Neural progenitor cell (in vitro differentiated cells): ENCODE data around the gene TDRD6. TPM values are rescaled to one million over a fixed set of nuclear protein-coding genes. Genes with fewer than 3 reads are reported as not detected.
A peak's percentile ranks its signal among the peaks of the same experiment; 100 is the strongest.

Experiments used
- DNase-seq: peaks from one replicate; pipeline ENCODE4 v3.0.0-alpha.2; 2016; ENCODE audit warnings: low spot score
- H2AFZ ChIP-seq: fragments of 200-600 bp; sonication (generic); replicated peaks from 2 replicates; pipeline ENCODE4 v1.6.1; 2016; ENCODE audit warnings: antibody characterized with exemption
- H3F3A ChIP-seq: fragments of 200-600 bp; sonication (generic); 2 replicates; pipeline ENCODE4 v1.6.1; 2016; ENCODE audit warnings: antibody characterized with exemption, low read depth
- H3K27ac ChIP-seq: fragments of 200-600 bp; sonication (generic); 2 replicates; pipeline ENCODE4 v1.5.1; 2016; ENCODE audit warnings: mild to moderate bottlenecking
- H3K27me3 ChIP-seq: fragments of 200-600 bp; sonication (generic); 2 replicates; pipeline ENCODE4 v1.6.1; 2016; ENCODE audit warnings: mild to moderate bottlenecking, moderate library complexity
- H3K36me3 ChIP-seq: fragments of 200-600 bp; sonication (generic); 2 replicates; pipeline ENCODE4 v1.5.1; 2016
- H3K4me1 ChIP-seq: fragments of 200-600 bp; sonication (generic); 2 replicates; pipeline ENCODE4 v1.6.1; 2016; ENCODE audit warnings: mixed run types
- H3K4me2 ChIP-seq: fragments of 200-600 bp; sonication (generic); 2 replicates; pipeline ENCODE4 v1.6.1; 2016
- H3K4me3 ChIP-seq: fragments of 200-600 bp; sonication (generic); 2 replicates; pipeline ENCODE4 v1.5.1; 2016
- H3K79me2 ChIP-seq: fragments of 200-600 bp; sonication (generic); 2 replicates; pipeline ENCODE4 v1.6.1; 2016; ENCODE audit warnings: low read depth
- H3K9ac ChIP-seq: fragments of 200-600 bp; sonication (generic); 2 replicates; pipeline ENCODE4 v1.6.1; 2016
- H3K9me3 ChIP-seq: fragments of 200-600 bp; sonication (generic); 2 replicates; pipeline ENCODE4 v1.5.1; 2016; ENCODE audit warnings: low read depth
- H4K20me1 ChIP-seq: fragments of 200-600 bp; sonication (generic); 2 replicates; pipeline ENCODE4 v1.6.1; 2016; ENCODE audit warnings: low read depth
- H3K27ac Mint-ChIP-seq: 3 replicates; pipeline ENCODE4 v1.8.0; 2021; ENCODE audit warnings: mixed read lengths
- H3K27me3 Mint-ChIP-seq: 2 replicates; pipeline ENCODE4 v1.8.0; 2022; ENCODE audit warnings: low read depth, mild to moderate bottlenecking, inconsistent platforms, moderate library complexity, mixed read lengths; ENCODE audit not compliant: insufficient read depth
- H3K36me3 Mint-ChIP-seq: 3 replicates; pipeline ENCODE4 v1.8.0; 2021; ENCODE audit warnings: mixed read lengths
- H3K4me1 Mint-ChIP-seq: 3 replicates; pipeline ENCODE4 v1.8.0; 2021; ENCODE audit warnings: mixed read lengths
- H3K4me3 Mint-ChIP-seq: 3 replicates; pipeline ENCODE4 v1.8.0; 2021; ENCODE audit warnings: mild to moderate bottlenecking, moderate library complexity, mixed read lengths
- H3K9me3 Mint-ChIP-seq: 3 replicates; pipeline ENCODE4 v1.8.0; 2020; ENCODE audit warnings: mixed read lengths
- EZH2 ChIP-seq: fragments of 200-600 bp; sonication (generic); IDR thresholded peaks from 2 replicates; pipeline ENCODE4 v1.6.1; 2017; ENCODE audit warnings: antibody characterized with exemption, mild to moderate bottlenecking, moderate library complexity
- EZH2phosphoT487 ChIP-seq: fragments of 200-600 bp; sonication (generic); IDR thresholded peaks from 2 replicates; pipeline ENCODE4 v1.6.1; 2017; ENCODE audit warnings: antibody characterized with exemption
- total RNA-seq: library from RNA; depleted of rRNA; stranded (reverse); fragments of >200 nt; gene quantifications from 2 replicates; pipeline ENCODE4 v1.2.3, GENCODE V29; 2015; ENCODE audit warnings: low replicate concordance
- TF ChIP-seq, protein P1 (sequence below): fragments of 200-600 bp; sonication (generic); IDR thresholded peaks from 2 replicates; pipeline ENCODE4 v1.5.1; 2017; ENCODE audit warnings: antibody characterized with exemption, mild to moderate bottlenecking

Gene TDRD6
- 0.09 and 0.15 TPM in 2 replicates for total RNA-seq

- no peak within 1 kb of the TSS for H3K9ac ChIP-seq
- no peak for DNase-seq
- H4K20me1 ChIP-seq: no peaks in the 10 kb centered on the region
- H3K27ac ChIP-seq: no peak within 1 kb of the TSS
- peaks cover 2% of the 10 kb centered on the region for H3K9me3 Mint-ChIP-seq
- no peaks in the 10 kb centered on the region for H3K79me2 ChIP-seq
- TF ChIP-seq EZH2 (no peak), EZH2phosphoT487 (no peak)
- TF ChIP-seq, protein P1, sequence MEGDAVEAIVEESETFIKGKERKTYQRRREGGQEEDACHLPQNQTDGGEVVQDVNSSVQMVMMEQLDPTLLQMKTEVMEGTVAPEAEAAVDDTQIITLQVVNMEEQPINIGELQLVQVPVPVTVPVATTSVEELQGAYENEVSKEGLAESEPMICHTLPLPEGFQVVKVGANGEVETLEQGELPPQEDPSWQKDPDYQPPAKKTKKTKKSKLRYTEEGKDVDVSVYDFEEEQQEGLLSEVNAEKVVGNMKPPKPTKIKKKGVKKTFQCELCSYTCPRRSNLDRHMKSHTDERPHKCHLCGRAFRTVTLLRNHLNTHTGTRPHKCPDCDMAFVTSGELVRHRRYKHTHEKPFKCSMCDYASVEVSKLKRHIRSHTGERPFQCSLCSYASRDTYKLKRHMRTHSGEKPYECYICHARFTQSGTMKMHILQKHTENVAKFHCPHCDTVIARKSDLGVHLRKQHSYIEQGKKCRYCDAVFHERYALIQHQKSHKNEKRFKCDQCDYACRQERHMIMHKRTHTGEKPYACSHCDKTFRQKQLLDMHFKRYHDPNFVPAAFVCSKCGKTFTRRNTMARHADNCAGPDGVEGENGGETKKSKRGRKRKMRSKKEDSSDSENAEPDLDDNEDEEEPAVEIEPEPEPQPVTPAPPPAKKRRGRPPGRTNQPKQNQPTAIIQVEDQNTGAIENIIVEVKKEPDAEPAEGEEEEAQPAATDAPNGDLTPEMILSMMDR: no peak
- H3K4me3 Mint-ChIP-seq: no peak within 1 kb of the TSS
- no peak within 1 kb of the TSS for H2AFZ ChIP-seq
- H3K36me3 Mint-ChIP-seq: no peaks in the 10 kb centered on the region
- H3K27me3 ChIP-seq: no peaks in the 10 kb centered on the region
- no peak within 1 kb of the TSS for H3K27ac Mint-ChIP-seq
- H3K4me3 ChIP-seq: no peak within 1 kb of the TSS
- no peaks in the 10 kb centered on the region for H3K27me3 Mint-ChIP-seq
- H3K9me3 ChIP-seq: no peaks in the 10 kb centered on the region
- no peaks in the 10 kb centered on the region for H3K4me1 ChIP-seq
- H3K4me1 Mint-ChIP-seq: no peaks in the 10 kb centered on the region
- H3K4me2 ChIP-seq: no peak within 1 kb of the TSS
- no peaks in the 10 kb centered on the region for H3F3A ChIP-seq
- no peaks in the 10 kb centered on the region for H3K36me3 ChIP-seq
These were observed at the start of gene TDRD6 for GRCh38 chr6:46687619-46688097. Gene TDRD6, plus strand, starts transcription at chr6:46687885. Its CDS starts 244 bp downstream, at chr6:46688129.

GRCh38 chr6:46637933-46638332, 49.8 kb upstream of the TDRD6 start:
- Histone ChIP-seq H3K4me3 (no peak overlapping the region), H3K9ac (no peak overlapping the region), H3K9me3 (no peaks in the 10 kb centered on the region), H2AFZ (no peak overlapping the region), H4K20me1 (no peaks in the 10 kb centered on the region), H3K79me2 (no peaks in the 10 kb centered on the region), H3K4me2 (no peak overlapping the region), H3K4me1 (no peaks in the 10 kb centered on the region), H3K27me3 (no peaks in the 10 kb centered on the region), H3K36me3 (no peaks in the 10 kb centered on the region), H3F3A (no peaks in the 10 kb centered on the region), H3K27ac (no peak overlapping the region)
- Mint-ChIP-seq H3K4me1 (peaks cover 6% of the 10 kb centered on the region), H3K36me3 (no peaks in the 10 kb centered on the region), H3K9me3 (no peaks in the 10 kb centered on the region), H3K4me3 (no peak overlapping the region), H3K27ac (no peak overlapping the region), H3K27me3 (peaks cover 2% of the 10 kb centered on the region)
- no peak for TF ChIP-seq EZH2phosphoT487
- TF ChIP-seq EZH2: no peak
- TF ChIP-seq, protein P1: no peak
- no peak for DNase-seq

GRCh38 chr6:46638650-46639049, 49.0 kb upstream of the TDRD6 start:
- Histone ChIP-seq H3K9ac (no peak overlapping the region), H3K4me3 (no peak overlapping the region), H3K27me3 (no peaks in the 10 kb centered on the region), H3K4me1 (no peaks in the 10 kb centered on the region), H3K27ac (no peak overlapping the region), H3K79me2 (no peaks in the 10 kb centered on the region), H4K20me1 (no peaks in the 10 kb centered on the region), H3K9me3 (no peaks in the 10 kb centered on the region), H2AFZ (no peak overlapping the region), H3K4me2 (no peak overlapping the region), H3F3A (no peaks in the 10 kb centered on the region), H3K36me3 (no peaks in the 10 kb centered on the region)
- Mint-ChIP-seq H3K4me1 (peaks cover 6% of the 10 kb centered on the region), H3K4me3 (no peak overlapping the region), H3K27me3 (peaks cover 2% of the 10 kb centered on the region), H3K36me3 (no peaks in the 10 kb centered on the region), H3K27ac (peak overlapping the region; percentile 12), H3K9me3 (no peaks in the 10 kb centered on the region)
- no peak for DNase-seq
- TF ChIP-seq, protein P1: no peak
- TF ChIP-seq EZH2phosphoT487 (no peak), EZH2 (no peak)
